Activated T-helper 9 cell treated with anti-CD3 and anti-CD28 coated beads, Interleukin-2, amount 50 U/mL, for 16 hours (primary cell): Measurements from ENCODE around the gene FN3KRP.

Source experiments
- DNase-seq: peaks from one replicate; pipeline ENCODE4 v3.0.0-alpha.2; 2020; ENCODE audit warnings: low read depth

FN3KRP gene

GRCh38 chr17:82687375-82687861 lies 29.1 kb upstream of the FN3KRP start:
- no peak for DNase-seq

- DNase-seq: no peak
These were observed 28.6 kb upstream of the FN3KRP start for GRCh38 chr17:82687871-82688270.

DNA sequence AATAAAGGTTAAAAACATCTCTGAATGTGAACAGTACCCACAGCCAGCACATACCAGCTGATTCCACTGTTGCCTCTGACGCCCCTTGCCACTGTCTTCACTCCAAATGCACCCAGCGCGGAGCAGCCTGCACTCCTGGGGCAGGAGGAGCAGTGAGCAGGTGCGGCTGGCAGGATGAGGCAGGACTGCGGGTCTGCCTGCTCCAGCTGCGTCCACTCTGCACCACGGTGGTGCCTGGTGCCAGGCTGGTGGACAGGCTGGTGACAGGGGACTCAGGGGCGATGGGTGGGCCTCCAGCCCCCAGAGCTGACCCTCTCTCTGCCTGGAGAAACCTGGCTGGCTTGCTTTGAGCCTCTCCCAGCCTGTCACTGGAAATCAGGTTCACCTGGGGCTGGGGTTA lies 27.4 kb upstream of the FN3KRP start:
- DNase-seq: no peak

- DNase-seq: no peak
These were observed 25.6 kb upstream of the FN3KRP start for GRCh38 chr17:82690786-82691489.

- DNase-seq: no peak
These were observed 24.8 kb upstream of the FN3KRP start for GRCh38 chr17:82691714-82692113.

GRCh38 chr17:82692268-82692667 lies 24.2 kb upstream of the FN3KRP start:
- DNase-seq: no peak

- no peak for DNase-seq
These were observed 23.2 kb upstream of the FN3KRP start for GRCh38 chr17:82693168-82693867.

DNA sequence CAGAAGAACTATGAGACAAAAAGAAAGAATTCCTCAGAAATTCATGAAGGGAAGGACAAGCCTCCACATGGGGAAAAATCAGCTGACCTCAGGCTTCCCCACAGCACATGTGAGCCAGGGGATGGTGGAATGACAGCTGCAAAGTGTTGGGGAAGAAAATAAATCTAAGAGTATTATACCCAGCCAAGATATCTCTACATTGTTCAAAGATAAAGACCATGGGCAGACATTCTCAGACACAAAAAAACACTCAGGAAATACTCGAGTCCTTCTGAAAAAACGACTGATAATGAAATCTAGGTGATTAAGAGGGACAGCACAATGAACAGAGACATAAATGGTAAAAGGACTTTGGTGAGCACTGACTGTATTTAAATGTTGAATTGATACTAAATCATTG lies 21.9 kb upstream of the FN3KRP start:
- no peak for DNase-seq

GRCh38 chr17:82696259-82696658 lies 20.2 kb upstream of the FN3KRP start:
- no peak for DNase-seq

DNA sequence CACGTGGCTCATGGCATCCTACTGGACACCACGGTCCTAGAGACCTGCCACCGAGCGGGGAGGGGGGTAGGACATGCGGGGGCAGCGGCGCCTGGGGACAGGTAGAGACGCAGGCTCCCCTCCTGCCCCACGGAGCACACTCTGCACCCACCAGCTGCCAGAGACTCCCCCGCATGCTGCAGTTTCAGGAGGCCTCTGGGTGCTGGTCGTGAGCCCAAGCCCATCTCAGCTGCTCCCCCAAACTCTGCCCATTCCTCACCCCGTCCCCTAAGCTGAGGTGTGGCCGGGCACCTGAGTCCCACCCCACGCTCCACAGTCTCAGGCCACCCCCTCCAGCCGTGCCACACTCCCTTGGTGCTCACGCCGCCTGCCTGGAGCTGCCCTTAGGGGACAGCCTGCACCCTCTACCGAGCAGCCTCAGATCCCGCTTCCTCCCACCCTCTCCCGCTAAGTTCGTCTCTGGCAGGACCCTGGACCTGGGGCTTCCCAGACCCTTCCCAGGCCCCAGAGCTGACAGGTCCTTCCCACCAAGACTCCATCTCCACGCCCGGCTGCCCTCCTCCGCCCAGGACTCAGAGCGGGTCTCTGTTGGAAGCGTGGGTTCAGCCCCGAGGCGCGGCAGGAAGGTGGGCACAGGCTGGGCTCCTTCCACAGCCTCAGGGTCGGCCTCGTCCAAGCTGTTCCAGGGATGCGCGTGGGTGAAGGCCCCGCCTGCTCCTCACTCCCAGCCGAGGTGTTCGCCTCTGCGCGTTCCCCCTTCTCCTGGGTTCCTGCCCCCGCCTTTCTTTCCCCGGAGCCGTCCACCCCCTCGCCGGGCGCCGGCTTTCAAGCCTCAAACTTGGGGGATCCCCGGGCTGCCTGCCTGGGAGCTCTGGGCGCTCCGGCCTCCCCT lies 19.3 kb upstream of the FN3KRP start:
- DNase-seq: no peak

DNA sequence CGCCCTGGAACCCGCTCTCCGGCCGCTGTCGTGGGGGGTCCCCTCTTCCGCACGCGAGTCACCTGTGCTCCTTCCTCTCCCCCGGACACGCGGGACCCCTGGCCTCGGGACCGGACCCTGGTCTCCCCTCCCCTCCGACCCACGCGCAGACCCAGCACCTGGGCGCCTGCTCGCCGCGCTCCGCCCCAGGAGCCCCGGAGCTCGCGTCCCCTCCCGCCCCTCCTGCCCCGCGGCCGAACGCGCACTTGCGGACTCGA lies 18.8 kb upstream of the FN3KRP start:
- DNase-seq: no peak

DNA sequence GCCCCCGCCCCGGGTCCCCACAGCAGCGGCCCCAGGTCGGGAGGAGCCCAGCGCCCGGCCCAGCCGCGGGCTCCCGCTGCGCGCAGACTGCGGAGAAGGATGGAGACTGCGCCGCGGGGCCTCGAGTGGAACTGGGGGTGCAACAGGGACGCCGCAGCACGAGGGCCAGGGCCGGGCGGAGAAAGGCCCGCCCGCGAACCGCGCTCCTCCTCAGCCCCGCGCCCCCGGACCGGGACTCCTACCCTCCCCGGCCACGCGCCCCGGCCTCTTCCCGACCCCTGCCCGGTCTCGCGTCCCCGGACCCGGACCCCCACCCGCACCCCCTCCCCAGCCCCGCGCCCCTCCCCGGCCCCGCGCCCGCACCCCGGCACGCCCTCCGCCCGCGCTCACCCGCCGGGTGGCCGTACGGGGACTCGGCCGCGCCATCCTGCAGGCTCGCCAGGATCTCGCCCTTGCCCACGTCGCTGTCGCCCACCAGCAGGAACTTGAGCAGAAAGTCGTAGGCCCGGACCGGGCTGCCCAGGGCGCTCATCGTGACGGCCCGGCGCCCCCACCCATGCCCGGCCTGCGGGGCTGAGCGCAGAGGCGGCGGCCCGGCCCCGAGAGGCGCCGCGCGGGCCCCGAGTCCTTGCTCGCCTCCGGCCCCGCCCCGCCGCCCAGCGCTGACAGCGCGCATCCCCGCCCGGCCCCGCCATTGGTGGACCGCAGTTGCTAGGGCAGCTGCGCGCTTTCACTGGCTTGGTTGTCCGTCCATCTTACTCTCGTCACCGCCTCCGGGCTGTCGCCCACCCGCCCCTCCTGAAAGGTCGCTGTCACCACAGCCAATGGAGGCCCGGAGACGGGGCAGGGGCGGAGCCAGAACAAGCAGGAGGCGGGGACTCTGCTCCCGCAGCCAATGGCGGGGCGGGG lies 18.2 kb upstream of the FN3KRP start, which contains the start of gene RAB40B:
RAB40B (minus strand) TSS at position 634 of the 909 bp plus-strand sequence; CDS start at position 532, 102 bp downstream.
- DNase-seq: peak; percentile 98

GRCh38 chr17:82698974-82699442 lies 17.5 kb upstream of the FN3KRP start:
- DNase-seq: no peak

DNA sequence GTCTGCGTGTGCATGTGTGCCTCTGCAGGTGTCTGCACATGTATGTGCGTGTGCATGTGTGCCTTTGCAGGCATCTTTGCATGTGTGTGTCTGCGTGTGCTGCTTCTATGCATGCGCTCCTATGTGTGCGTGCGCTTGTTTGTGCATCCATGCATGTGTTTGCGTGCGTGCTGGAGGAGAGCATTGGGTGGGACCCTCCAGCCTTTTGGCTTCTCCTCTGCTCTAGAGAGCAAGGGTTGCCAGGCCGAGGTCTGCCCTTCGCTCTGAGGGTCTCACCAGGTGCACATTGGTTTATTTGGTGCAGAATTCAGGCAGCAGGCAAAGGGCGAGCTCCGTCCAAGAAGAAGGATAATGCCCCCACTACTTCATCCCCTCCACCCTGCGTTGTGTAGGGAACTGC lies 17.0 kb upstream of the FN3KRP start:
- no peak for DNase-seq

- DNase-seq: no peak
These were observed 14.1 kb upstream of the FN3KRP start for GRCh38 chr17:82702231-82702927.

- no peak for DNase-seq
These were observed 13.3 kb upstream of the FN3KRP start for GRCh38 chr17:82703036-82703745.

GRCh38 chr17:82703935-82704865 lies 12.3 kb upstream of the FN3KRP start:
- DNase-seq: no peak

- DNase-seq: no peak
These were observed 11.6 kb upstream of the FN3KRP start for GRCh38 chr17:82704886-82705285.

- DNase-seq: no peak
These were observed 10.8 kb upstream of the FN3KRP start for GRCh38 chr17:82705756-82706155.
